NCI-H1694 (cell line): ENCODE results near the gene GMDS.

Source experiments
- DNase-seq: peaks from one replicate; lab custom pipeline; 2025; lab: John Stamatoyannopoulos, UW

Gene GMDS

GRCh38 chr6:1612974-1613306, 632.5 kb downstream of the GMDS start:
- DNase-seq = no peak

DNA sequence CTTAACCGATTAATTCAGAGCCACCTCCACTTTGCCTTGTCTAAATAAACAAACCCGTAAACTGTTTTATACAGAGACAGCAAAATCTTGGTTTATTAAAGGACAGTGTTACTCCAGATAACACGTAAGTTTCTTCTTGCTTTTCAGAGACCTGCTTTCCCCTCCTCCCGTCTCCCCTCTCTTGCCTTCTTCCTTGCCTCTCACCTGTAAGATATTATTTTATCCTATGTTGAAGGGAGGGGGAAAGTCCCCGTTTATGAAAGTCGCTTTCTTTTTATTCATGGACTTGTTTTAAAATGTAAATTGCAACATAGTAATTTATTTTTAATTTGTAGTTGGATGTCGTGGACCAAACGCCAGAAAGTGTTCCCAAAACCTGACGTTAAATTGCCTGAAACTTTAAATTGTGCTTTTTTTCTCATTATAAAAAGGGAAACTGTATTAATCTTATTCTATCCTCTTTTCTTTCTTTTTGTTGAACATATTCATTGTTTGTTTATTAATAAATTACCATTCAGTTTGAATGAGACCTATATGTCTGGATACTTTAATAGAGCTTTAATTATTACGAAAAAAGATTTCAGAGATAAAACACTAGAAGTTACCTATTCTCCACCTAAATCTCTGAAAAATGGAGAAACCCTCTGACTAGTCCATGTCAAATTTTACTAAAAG, 633.0 kb downstream of the GMDS start:
- no peak for DNase-seq

- no peak for DNase-seq
Observed at GRCh38 chr6:1611572-1612298, 633.7 kb downstream of the GMDS start.

GRCh38 chr6:1611322-1611571, 634.2 kb downstream of the GMDS start:
- DNase-seq = no peak

DNA sequence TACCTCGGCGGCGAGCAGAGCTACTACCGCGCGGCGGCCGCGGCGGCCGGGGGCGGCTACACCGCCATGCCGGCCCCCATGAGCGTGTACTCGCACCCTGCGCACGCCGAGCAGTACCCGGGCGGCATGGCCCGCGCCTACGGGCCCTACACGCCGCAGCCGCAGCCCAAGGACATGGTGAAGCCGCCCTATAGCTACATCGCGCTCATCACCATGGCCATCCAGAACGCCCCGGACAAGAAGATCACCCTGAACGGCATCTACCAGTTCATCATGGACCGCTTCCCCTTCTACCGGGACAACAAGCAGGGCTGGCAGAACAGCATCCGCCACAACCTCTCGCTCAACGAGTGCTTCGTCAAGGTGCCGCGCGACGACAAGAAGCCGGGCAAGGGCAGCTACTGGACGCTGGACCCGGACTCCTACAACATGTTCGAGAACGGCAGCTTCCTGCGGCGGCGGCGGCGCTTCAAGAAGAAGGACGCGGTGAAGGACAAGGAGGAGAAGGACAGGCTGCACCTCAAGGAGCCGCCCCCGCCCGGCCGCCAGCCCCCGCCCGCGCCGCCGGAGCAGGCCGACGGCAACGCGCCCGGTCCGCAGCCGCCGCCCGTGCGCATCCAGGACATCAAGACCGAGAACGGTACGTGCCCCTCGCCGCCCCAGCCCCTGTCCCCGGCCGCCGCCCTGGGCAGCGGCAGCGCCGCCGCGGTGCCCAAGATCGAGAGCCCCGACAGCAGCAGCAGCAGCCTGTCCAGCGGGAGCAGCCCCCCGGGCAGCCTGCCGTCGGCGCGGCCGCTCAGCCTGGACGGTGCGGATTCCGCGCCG, 634.7 kb downstream of the GMDS start:
- DNase-seq = no peak

DNA sequence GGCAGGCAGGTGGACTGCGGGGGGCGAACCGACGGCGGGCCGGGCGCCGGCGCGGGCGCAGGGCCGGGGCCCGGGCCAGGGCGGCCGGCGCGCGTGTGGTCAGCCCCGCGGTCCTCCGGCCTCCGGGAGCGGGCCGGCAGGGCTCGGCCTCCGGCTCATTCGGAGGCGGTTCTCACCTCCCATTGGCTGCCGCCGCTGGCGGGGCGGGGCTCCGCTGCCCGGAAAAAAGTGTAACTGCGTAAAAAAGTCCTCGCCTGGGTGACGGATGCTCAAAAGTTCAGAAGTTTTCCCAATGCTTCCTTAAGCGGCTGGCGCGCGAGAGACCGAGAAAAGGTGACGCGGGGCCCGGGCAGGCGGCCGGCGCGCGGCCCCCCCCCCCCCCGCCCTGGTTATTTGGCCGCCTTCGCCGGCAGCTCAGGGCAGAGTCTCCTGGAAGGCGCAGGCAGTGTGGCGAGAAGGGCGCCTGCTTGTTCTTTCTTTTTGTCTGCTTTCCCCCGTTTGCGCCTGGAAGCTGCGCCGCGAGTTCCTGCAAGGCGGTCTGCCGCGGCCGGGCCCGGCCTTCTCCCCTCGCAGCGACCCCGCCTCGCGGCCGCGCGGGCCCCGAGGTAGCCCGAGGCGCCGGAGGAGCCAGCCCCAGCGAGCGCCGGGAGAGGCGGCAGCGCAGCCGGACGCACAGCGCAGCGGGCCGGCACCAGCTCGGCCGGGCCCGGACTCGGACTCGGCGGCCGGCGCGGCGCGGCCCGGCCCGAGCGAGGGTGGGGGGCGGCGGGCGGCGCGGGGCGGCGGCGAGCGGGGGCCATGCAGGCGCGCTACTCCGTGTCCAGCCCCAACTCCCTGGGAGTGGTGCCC, 635.5 kb downstream of the GMDS start, which contains the start of gene FOXC1:
Gene FOXC1 (plus strand): TSS at position 268 of the 849 bp plus-strand sequence. CDS start 531 bp downstream, at position 799.
- no peak for DNase-seq

- DNase-seq = no peak
Observed at GRCh38 chr6:1609041-1609647, 636.3 kb downstream of the GMDS start.

- no peak for DNase-seq
Observed at GRCh38 chr6:1608222-1609040, 637.0 kb downstream of the GMDS start.

- no peak for DNase-seq
Observed at GRCh38 chr6:1607516-1608221, 637.7 kb downstream of the GMDS start.

- DNase-seq = no peak
Observed at GRCh38 chr6:1606780-1607515, 638.5 kb downstream of the GMDS start.

DNA sequence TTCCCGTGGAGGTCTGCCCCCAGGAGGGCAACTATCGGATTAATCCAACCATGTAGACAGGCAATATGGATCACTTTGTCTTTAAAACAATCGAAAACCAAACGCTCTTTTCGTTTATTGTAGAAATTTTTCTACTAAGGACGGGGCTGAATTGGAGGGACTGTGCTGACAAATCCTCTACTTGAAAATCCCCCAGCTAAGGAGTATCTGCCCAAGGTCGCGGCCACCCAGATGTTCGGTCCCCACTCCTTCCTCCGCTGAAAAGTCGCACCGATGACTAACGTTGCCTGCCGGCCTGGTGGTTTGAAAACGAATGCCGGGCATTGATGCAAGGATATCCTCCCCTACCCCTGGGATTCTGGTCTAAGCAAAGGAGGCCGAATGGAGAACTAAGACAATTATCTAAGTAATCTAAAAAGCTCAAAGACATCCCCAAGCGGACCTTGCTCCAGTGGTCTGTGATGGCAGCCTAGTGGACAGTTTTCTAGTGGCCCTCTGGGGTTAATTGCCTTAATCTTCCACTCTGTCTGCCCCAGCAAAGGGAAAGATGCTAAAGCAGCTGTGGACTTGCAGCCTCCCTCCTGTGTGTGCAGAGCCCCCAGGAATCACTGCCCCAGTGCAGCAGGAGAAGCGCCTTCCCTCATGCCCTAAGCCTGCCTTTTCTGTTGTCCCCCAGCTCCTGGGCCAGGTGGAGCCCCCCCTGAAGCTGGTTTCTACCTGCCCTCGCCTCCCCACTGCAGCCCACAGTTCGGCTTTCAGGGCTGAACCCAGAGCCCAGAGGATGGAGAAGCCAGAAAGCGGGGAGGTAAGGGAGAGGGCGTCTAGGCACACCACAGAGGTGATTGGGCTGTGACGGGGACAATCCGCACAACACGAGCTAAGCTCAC, 639.3 kb downstream of the GMDS start:
- DNase-seq = no peak

DNA sequence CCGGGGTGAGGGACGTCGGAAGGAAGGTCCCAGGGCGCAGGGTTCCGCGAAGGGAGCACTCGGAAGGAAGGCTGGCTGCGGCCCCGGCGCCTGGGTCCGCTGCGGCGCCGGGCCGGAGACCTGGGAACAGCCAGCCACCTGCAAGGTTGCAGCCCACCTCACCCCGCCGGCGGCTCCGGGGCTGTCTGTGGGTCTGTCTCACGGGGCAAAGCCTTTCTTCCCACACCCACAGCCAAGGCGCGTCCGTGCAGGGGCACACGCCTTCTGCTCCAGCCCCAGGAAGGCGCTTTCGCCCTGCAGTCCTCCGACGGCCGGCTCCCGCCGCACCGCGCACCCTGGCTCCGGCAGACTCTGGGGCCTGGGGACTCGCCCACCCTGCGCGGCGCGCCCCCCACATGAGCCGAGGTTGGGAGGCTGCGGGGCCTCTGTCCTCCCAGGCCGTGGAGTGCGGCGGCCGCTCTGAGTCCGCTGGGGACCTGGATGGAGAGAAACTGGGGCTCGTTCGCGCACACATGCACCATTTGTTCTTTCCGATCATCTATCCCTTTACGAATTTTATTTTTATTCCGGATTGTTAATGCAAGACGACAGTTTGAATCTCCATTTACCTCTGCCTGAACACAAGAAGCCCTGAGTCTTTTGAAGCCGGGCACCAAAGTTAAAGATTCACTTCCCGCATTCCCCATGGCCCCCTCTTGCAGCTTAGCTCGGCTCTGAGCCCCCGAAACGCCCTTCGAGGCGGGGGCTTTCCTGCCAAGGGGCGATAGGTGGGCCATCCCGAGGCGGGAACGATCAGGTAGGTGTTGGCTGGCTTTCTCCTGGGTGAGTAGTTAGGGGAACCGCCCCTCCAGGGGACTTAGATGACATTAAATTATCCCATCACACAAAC, 640.2 kb downstream of the GMDS start:
- no peak for DNase-seq

DNA sequence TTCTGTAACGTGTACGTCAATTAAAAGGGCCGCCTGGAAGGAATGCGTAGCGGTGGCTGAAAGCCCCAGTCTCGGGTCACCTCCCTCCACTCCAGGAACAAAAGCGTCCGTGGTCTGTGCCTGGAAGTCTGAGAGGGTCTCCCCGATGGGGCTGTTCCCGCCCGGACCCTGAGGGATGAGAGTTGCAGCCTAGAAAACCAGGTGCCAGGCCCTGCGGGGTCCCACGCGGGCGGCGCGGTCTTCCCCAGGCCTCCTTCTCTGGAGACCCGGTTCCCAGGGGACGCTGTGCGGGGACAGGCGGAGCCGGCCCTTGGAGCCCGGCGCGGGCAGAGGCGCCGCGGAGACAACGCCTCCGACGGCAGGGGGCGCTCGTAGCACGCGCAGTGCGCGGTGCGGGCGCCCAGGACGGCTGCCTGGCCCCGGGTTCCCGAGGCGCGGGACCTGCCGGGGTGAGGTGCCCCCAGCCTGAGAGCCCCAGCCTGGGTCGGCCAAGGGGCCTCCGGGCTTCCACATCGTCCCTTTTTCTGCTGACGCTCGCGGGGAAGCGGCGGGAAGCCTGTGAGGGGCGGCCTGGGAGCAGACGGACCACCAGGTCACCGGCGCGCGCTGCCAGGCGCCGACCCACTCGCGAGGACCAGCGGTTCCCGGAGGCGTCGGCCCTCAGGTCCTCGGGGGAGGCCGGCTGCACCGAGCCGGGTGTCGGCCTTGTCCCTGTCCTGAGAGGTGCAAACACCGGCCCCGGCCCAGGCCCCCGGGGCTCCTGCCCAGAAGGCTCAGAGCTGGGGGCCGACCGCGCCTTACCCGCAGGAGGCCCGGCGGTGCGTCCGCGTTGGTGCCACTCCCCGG, 641.0 kb downstream of the GMDS start:
- DNase-seq = no peak

DNA sequence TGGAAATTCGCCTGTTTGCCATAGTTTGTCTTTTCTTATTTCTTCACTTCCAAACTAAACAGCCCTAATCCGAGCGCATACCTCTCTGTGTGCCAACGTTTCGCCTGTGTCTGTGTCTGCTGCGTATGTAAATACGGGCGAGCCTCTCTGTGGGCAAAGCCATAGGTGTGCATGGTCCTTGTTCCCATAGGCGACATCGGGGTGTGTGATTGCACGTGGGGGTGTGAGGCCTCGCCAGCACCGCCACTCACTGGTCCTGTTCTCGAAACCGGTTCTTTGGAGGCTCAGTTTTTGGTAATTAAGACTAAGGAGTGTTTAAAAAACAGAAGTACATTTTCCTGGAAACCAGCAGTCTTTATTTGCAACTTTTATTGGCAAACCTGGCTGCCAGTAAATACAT, 641.7 kb downstream of the GMDS start:
- DNase-seq = no peak

DNA sequence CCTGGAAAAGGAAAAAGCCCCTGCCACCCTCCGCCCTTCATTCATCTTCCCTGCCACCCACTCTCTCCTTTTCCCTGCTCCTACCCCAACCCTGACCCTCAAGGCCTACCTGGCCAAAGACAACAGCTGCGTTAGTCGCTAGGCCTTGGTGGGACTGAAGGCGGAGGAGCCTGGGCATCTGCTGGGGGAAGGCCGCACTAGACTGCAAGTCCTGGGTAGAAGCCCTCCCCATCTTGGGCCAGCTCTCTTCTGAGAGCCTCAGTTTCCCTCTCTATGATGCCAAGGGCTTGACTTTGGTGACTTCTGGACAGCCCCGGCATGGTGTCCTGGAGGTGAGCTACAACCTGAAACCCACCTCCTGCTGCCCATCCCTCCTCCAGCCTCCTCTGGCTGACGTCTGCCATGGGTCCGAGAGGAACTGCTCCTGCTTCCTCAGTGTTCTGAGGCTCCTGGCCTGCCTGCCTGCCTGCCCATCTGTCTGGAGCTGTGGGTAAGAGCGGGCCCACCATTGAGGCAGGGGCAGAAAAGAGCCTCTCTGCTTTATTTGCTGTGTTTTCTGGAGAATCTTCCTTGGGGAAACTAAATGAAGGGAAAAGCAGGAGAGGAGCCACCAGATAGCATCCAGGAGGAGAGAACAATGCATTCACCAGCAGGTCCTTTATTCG, 643.2 kb downstream of the GMDS start:
- no peak for DNase-seq
